GM19193 (cell line): Measurements from ENCODE around the gene ZNF391.

Experiments
- POLR2A ChIP-seq: IDR thresholded peaks from 4 replicates; pipeline ENCODE4 v1.6.1; 2011; ENCODE audit not compliant: insufficient read depth, insufficient read length; ENCODE audit errors: extremely low read depth

ZNF391 gene

GRCh38 chr6:27388293-27389197 lies at the start of gene ZNF391:
Gene ZNF391, plus strand, starts transcription at chr6:27388759. Its CDS starts 11,612 bp downstream, at chr6:27400371.
- TF ChIP-seq POLR2A: peak; percentile 86

DNA sequence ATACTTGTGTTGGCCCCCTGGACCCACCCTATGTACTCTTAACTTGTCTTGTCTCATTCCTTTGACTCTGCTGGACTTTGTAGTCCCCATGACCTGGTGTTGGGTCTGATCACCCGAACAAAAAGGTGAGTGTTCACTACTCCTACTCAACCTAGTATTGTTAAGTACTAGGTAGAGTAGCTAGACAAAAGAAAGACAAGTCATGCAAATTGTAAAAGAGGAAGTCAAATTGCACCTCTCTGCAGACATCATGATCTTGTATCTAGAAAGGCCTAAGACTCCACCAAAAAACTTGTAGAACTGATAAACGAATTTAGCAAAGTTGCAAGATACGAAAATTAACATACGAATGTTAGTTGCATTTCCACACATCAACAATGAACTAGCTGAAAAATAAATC lies 35.7 kb upstream of the ZNF391 start:
- no peak for TF ChIP-seq POLR2A

- TF ChIP-seq POLR2A: no peak
Measured at GRCh38 chr6:27358786-27359185, 29.8 kb upstream of the ZNF391 start.

DNA sequence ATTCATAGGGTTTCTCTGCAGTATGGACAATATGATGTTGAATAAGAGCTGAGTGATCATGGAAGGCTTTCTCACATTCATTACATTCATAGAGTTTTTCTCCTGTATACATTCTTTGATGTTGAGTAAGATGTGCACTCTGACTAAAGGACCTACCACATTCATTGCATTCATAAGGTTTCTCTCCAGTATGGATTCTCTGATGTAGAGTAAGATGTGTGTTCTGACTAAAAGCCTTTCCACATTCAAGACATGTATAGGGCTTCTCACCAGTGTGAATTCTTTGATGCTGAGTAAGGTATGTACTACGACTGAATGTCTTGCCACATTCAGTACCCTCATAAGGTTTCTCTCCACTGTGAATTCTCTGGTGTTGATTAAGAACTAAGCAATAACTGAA lies 29.3 kb upstream of the ZNF391 start:
- TF ChIP-seq POLR2A: no peak

DNA sequence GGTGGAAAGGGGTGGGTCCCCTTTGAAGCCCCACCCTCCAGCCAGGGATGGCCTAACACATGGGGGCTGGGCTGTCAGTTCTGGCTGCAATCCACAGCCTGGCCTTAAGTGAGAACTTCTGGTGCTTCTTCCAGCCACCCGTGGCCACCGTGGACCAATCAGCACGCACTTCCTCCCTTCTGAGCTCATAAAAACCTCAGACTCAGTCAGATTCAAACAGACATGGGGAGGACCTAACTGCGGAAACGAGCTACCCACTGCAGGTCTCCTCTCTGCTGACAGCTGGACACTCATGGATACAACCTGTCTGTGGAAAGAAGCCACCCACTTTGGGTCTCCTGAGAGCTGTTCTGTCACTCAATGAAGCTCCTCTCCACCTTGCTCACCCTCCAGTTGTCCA lies 20.4 kb upstream of the ZNF391 start:
- TF ChIP-seq POLR2A: no peak

GRCh38 chr6:27370391-27370790 lies 18.2 kb upstream of the ZNF391 start:
- no peak for TF ChIP-seq POLR2A

DNA sequence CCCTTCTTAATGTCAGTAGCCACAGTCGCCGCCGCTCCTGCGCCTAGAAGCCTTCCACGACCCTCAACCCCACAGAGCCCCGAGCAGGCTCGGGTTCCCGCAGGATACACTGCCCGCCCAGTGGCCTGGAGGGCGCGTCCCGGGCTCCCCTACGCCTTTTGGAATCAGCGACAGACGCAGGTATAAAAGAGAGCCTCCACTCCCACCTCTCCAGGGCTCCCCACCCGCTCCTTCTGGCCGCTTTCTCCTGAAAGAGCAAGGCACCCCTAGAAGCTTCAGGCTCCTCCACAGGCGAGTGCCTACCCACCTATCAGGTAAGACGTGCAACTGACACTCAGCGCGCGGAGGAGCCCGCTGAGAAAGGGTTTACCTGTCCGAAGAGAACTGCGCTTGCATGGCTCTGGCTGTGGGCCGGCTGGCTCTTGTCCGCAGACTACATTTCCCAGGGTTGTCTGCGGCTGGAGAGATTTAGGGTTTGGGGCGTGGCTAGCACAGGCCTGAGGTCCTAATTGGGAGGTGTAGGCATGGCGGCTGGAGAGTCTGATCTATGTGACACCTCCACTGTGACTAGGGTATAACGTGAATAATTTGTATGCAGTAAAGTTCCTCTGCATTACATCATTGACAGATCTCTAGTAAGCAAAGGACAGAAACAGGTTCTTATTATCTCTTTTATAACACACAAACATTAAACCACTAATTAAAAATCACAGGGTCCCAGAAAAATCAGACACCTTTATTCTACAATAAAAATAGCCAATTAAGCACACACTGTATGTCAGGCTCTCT lies 13.5 kb upstream of the ZNF391 start:
- TF ChIP-seq POLR2A: no peak

GRCh38 chr6:27375613-27376079 lies 12.9 kb upstream of the ZNF391 start:
- no peak for TF ChIP-seq POLR2A

DNA sequence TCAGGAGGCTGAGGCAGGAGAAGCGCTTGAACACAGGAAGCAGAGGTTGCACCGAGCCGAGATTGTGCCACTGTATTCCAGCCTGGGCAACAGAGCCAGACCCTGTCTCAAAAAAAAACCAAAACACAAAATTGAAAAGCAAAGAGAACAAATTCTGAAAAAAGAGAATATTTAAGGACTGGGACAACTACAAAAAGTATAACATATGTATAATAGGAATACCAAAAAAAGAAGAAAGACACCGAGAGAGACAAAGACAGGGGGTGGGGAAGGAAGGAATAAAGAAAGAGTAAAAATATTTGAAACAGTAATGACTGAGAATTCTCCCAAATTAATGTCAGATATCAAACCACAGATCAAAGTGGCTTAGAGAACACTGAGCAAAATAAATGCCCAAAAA lies 5.5 kb upstream of the ZNF391 start:
- no peak for TF ChIP-seq POLR2A

- no peak for TF ChIP-seq POLR2A
Measured at GRCh38 chr6:27383481-27383880, 5.1 kb upstream of the ZNF391 start.

DNA sequence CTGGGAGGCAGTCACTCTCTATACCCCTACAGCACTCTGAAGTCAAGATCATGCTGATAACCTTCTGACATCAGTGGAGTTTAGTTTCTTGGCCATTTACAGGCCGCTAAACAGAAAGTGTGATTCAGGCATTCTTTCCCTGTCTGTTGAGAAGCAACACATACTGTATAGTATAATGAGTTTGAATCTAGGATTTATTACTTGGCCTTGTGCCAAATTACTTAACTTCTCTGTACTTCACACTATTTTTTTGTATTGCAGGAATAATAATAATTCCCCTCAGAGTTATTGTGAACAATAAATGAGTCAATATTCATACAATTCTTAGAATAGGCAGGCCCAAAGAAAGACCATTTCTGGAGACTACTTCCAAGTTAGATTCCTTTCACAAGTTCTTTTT lies 4.1 kb downstream of the ZNF391 start:
- TF ChIP-seq POLR2A: no peak

GRCh38 chr6:27394073-27394472 lies 5.5 kb downstream of the ZNF391 start:
- TF ChIP-seq POLR2A: no peak

- no peak for TF ChIP-seq POLR2A
Measured at GRCh38 chr6:27400877-27401642, 12.5 kb downstream of the ZNF391 start.

GRCh38 chr6:27406085-27406484 lies 17.5 kb downstream of the ZNF391 start:
- TF ChIP-seq POLR2A: no peak
